C4-2B (cell line): ENCODE measurements around the gene TBXA2R.
"Not testable (repeated sequence)": the region's sequence is repeated elsewhere in the genome, so short reads cannot be mapped to it uniquely, and the experiment has no call there.

Source experiments
- H3K27ac ChIP-seq: fragments of 450-650 bp; 2 replicates; pipeline ENCODE4 v1.5.1; 2017
- CTCF ChIP-seq: fragments of 450-650 bp; conservative IDR thresholded peaks from 2 replicates; pipeline ENCODE4 v1.5.1; 2017; ENCODE audit warnings: mild to moderate bottlenecking
- ZFX ChIP-seq: fragments of 450-650 bp; IDR thresholded peaks from 2 replicates; pipeline ENCODE4 v1.6.1; 2017

TBXA2R gene

GRCh38 chr19:3649888-3650287, 43.2 kb upstream of the TBXA2R start:
- TF ChIP-seq ZFX, result no peak
- no peak overlapping the region for H3K27ac ChIP-seq

GRCh38 chr19:3648037-3648905, 41.6 kb upstream of the TBXA2R start:
- TF ChIP-seq CTCF, result no peak
- TF ChIP-seq ZFX, result no peak
- H3K27ac ChIP-seq, result no peak overlapping the region

- H3K27ac ChIP-seq, result not testable (repeated sequence)
These were observed 40.4 kb upstream of the TBXA2R start for GRCh38 chr19:3647102-3647501.

GRCh38 chr19:3646336-3647092, 39.8 kb upstream of the TBXA2R start:
- TF ChIP-seq CTCF (no peak), ZFX (no peak)

GRCh38 chr19:3645726-3646125, 39.1 kb upstream of the TBXA2R start:
- TF ChIP-seq ZFX, result no peak
- no peak for TF ChIP-seq CTCF
- H3K27ac ChIP-seq, result peak overlapping the region; percentile 75

More at GRCh38 chr19:3646336-3647092, 39.8 kb upstream of the TBXA2R start:
- no peak overlapping the region for H3K27ac ChIP-seq

- H3K27ac ChIP-seq, result peak overlapping the region; percentile 75
- TF ChIP-seq CTCF (no peak), ZFX (no peak)
These were observed 38.4 kb upstream of the TBXA2R start for GRCh38 chr19:3645067-3645396.

- H3K27ac ChIP-seq, result peak overlapping the region; percentile 75
- TF ChIP-seq ZFX (no peak; the same call in 1 of the 2 replicates), CTCF (no peak)
These were observed 37.8 kb upstream of the TBXA2R start for GRCh38 chr19:3644351-3645066.

GRCh38 chr19:3643674-3644313, 37.1 kb upstream of the TBXA2R start:
- TF ChIP-seq ZFX, result no peak
- TF ChIP-seq CTCF, result no peak
- H3K27ac ChIP-seq, result peak overlapping the region; percentile 75
